Measurements from ENCODE around the gene DIPK1B.

DNA sequence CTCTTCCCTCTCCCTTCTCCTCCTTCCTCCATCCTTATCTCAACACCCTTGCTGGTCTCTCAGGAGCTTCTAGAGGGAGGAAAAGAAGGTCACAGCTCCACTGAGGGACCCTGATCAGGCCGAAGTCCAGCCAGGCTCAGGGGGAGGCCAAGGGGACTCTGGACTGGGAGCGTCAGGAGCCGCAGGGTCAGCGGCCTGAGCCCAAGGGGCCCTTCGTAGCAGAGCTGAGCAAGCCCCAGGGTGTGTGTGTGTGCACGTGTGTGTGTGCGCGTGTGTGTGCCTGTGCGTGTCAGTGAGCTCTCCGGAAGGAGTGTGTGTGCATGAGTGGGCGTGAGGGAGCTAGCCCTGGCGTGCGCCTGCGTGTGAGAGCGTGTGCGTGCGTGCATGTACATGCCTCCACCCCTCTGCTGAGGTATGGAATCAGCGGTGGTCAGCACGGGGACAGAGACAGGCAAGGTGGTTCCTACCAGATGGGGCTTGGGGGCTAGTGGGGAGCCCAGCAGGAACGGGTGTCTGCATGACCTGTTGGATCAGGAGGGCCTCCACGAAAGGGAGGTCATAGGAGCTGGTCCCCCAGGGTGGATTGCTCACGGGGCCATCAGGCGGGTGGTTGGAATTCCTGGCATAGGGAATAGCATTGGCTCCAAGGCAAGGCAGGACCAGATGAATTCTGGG is 15.1 kb upstream of the DIPK1B start:
- TF ChIP-seq, protein P1, sequence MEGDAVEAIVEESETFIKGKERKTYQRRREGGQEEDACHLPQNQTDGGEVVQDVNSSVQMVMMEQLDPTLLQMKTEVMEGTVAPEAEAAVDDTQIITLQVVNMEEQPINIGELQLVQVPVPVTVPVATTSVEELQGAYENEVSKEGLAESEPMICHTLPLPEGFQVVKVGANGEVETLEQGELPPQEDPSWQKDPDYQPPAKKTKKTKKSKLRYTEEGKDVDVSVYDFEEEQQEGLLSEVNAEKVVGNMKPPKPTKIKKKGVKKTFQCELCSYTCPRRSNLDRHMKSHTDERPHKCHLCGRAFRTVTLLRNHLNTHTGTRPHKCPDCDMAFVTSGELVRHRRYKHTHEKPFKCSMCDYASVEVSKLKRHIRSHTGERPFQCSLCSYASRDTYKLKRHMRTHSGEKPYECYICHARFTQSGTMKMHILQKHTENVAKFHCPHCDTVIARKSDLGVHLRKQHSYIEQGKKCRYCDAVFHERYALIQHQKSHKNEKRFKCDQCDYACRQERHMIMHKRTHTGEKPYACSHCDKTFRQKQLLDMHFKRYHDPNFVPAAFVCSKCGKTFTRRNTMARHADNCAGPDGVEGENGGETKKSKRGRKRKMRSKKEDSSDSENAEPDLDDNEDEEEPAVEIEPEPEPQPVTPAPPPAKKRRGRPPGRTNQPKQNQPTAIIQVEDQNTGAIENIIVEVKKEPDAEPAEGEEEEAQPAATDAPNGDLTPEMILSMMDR (IDR thresholded peaks at IDR 0.05): no peak
- TF ChIP-seq POLR2AphosphoS5 (IDR thresholded peaks at IDR 0.05) (no peak), POLR2A (IDR thresholded peaks at IDR 0.05) (no peak)
